ENCODE measurements around the gene SLC22A4.
A peak's percentile ranks its signal among the peaks of the same experiment; 100 is the strongest.

Gene SLC22A4

GRCh38 chr5:132262882-132263547 is 31.2 kb upstream of the SLC22A4 start:
- ATAC-seq, result no peak

- peak in 1 of 2 donors; percentile 46 for ATAC-seq
Measured at GRCh38 chr5:132263548-132264261, 30.5 kb upstream of the SLC22A4 start.

GRCh38 chr5:132264546-132265335 is 29.5 kb upstream of the SLC22A4 start:
- no peak for ATAC-seq

- ATAC-seq, result no peak
Measured at GRCh38 chr5:132265336-132266030, 28.7 kb upstream of the SLC22A4 start.

GRCh38 chr5:132266031-132266835 is 28.0 kb upstream of the SLC22A4 start:
- no peak for ATAC-seq

GRCh38 chr5:132266836-132267160 is 27.4 kb upstream of the SLC22A4 start:
- ATAC-seq, result no peak

GRCh38 chr5:132267166-132267739 is 26.9 kb upstream of the SLC22A4 start:
- ATAC-seq, result no peak

- ATAC-seq, result no peak
Measured at GRCh38 chr5:132267931-132268768, 26.0 kb upstream of the SLC22A4 start.

- ATAC-seq, result no peak
Measured at GRCh38 chr5:132268769-132269551, 25.2 kb upstream of the SLC22A4 start.

GRCh38 chr5:132269635-132270334 is 24.4 kb upstream of the SLC22A4 start:
- ATAC-seq, result no peak

GRCh38 chr5:132270335-132270665 is 23.9 kb upstream of the SLC22A4 start:
- ATAC-seq, result no peak

- ATAC-seq, result no peak
Measured at GRCh38 chr5:132270706-132271105, 23.5 kb upstream of the SLC22A4 start.

GRCh38 chr5:132271251-132272246 is 22.6 kb upstream of the SLC22A4 start:
- ATAC-seq, result no peak

GRCh38 chr5:132272311-132273210 is 21.6 kb upstream of the SLC22A4 start:
- peak in 1 of 2 donors; percentile 42 for ATAC-seq

GRCh38 chr5:132273631-132274030 is 20.6 kb upstream of the SLC22A4 start:
- no peak for ATAC-seq

GRCh38 chr5:132274050-132274792 is 20.0 kb upstream of the SLC22A4 start:
- no peak for ATAC-seq
